H1 (cell line): ENCODE results near the gene ABCG1. TPM values are rescaled to one million over a fixed set of nuclear protein-coding genes. Genes with fewer than 3 reads are reported as not detected.

Experiments used
- CTCF ChIA-PET: fragments of 300-600 bp; sonication (Branson Sonifier 250); formaldehyde crosslinking; loops from one replicate; lab custom pipeline; 2021; ENCODE audit not compliant: partially characterized antibody; lab: Charles Lee
- POLR2A ChIA-PET: fragments of 300-600 bp; sonication (Branson Sonifier 250); formaldehyde crosslinking; loops from one replicate; lab custom pipeline; 2021; ENCODE audit warnings: inconsistent platforms; ENCODE audit not compliant: partially characterized antibody; lab: Charles Lee
- DNase-seq, 2 experiments: peaks; one replicate each; pipeline versions ENCODE4 v3.0.0 to v3.0.0-alpha.2; 2010 to 2022; ENCODE audit warnings: low spot score in 2 of 2, low read depth in 1 of 2, mixed read lengths in 1 of 2
- FAIRE-seq: peaks from 2 replicates; lab custom pipeline; 2011; peaks lifted over from hg19 to GRCh38; lab: Jason Lieb, UNC
- H2AFZ ChIP-seq: 2 replicates; pipeline ENCODE4 v1.8.1; 2012; ENCODE audit warnings: low read length, inconsistent platforms
- H2AK5ac ChIP-seq: 2 replicates; pipeline ENCODE4 v1.6.1; 2013; ENCODE audit warnings: low read depth, low read length
- H2BK120ac ChIP-seq: replicated peaks from 2 replicates; pipeline ENCODE3; 2013; ENCODE audit warnings: low read depth, low read length, inconsistent platforms
- H2BK12ac ChIP-seq: 2 replicates; pipeline ENCODE4 v1.6.1; 2013; ENCODE audit warnings: low read depth, low read length
- H2BK15ac ChIP-seq: 2 replicates; pipeline ENCODE4 v1.6.1; 2013; ENCODE audit warnings: low read length
- H2BK20ac ChIP-seq: 2 replicates; pipeline ENCODE4 v1.6.1; 2013; ENCODE audit warnings: low read length
- H2BK5ac ChIP-seq: 2 replicates; pipeline ENCODE4 v1.6.1; 2013; ENCODE audit warnings: low read depth, low read length
- H3K14ac ChIP-seq: 2 replicates; pipeline ENCODE4 v1.6.1; 2013; ENCODE audit warnings: inconsistent platforms; ENCODE audit not compliant: insufficient read length
- H3K18ac ChIP-seq: 2 replicates; pipeline ENCODE4 v1.6.1; 2013; ENCODE audit warnings: low read length; ENCODE audit errors: extremely low read depth
- H3K23ac ChIP-seq: 2 replicates; pipeline ENCODE4 v1.6.1; 2013; ENCODE audit warnings: inconsistent platforms; ENCODE audit not compliant: insufficient read length
- H3K23me2 ChIP-seq: 2 replicates; pipeline ENCODE4 v1.6.1; 2013; ENCODE audit warnings: low read depth, low read length
- H3K27ac ChIP-seq: 2 replicates; pipeline ENCODE4 v1.6.1; 2011; ENCODE audit warnings: low read depth, low read length, inconsistent platforms
- H3K27me3 ChIP-seq, 4 experiments: replicated peaks in 1 of 4; 1 replicate in 1 of 4; 2 replicates in 3 of 4; pipeline versions ENCODE4 v1.6.1 to v1.8.1; 2011 to 2013; ENCODE audit warnings: low read length in 3 of 4, mild to moderate bottlenecking in 3 of 4, inconsistent platforms in 2 of 4, mixed read lengths in 2 of 4, moderate library complexity in 1 of 4; ENCODE audit not compliant: control insufficient read depth in 3 of 4, insufficient read depth in 3 of 4; ENCODE audit errors: extremely low read depth in 1 of 4
- H3K36me3 ChIP-seq, 4 experiments: 2 replicates each; pipeline versions ENCODE4 v1.6.1 to v1.8.1; 2011 to 2013; ENCODE audit warnings: mild to moderate bottlenecking in 4 of 4, low read length in 3 of 4, moderate library complexity in 2 of 4, control low read depth in 1 of 4, inconsistent platforms in 1 of 4; ENCODE audit not compliant: insufficient read depth in 4 of 4, control insufficient read depth in 2 of 4
- H3K4ac ChIP-seq: replicated peaks from 2 replicates; pipeline ENCODE3; 2013; ENCODE audit warnings: low read length, low read depth, mixed read lengths, inconsistent platforms; ENCODE audit not compliant: insufficient read length
- H3K4me1 ChIP-seq, 4 experiments: replicated peaks in 1 of 4; 1 replicate in 1 of 4; 2 replicates in 3 of 4; pipeline versions ENCODE4 v1.6.1 to v1.8.1; 2011 to 2013; ENCODE audit warnings: low read length in 3 of 4, inconsistent platforms in 2 of 4, mixed read lengths in 1 of 4; ENCODE audit not compliant: insufficient read depth in 4 of 4, control insufficient read depth in 3 of 4
- H3K4me2 ChIP-seq, 2 experiments: 2 replicates each; pipeline versions ENCODE4 v1.6.1 to v1.8.1; 2011 to 2013; ENCODE audit warnings: low read depth in 2 of 2, low read length in 2 of 2, control low read depth in 1 of 2, inconsistent platforms in 1 of 2, mild to moderate bottlenecking in 1 of 2; ENCODE audit not compliant: insufficient read depth in 1 of 2
- H3K4me3 ChIP-seq, 4 experiments: fragments of 200-600, 300-600 bp in 1 of 4; sonication (generic), shearing (Covaris generic), sonication (Bioruptor Twin) in 1 of 4; 2 replicates each; pipeline versions ENCODE4 v1.5.1 to v1.8.1; 2011 to 2016; ENCODE audit warnings: low read length in 4 of 4, low read depth in 3 of 4, control low read depth in 2 of 4, inconsistent platforms in 2 of 4, mild to moderate bottlenecking in 2 of 4, mixed read lengths in 1 of 4, moderate library complexity in 1 of 4; ENCODE audit not compliant: insufficient read depth in 2 of 4; ENCODE audit errors: extremely low read depth in 1 of 4
- H3K56ac ChIP-seq: replicated peaks from 2 replicates; pipeline ENCODE3; 2013; ENCODE audit warnings: low read depth, mild to moderate bottlenecking, mixed read lengths, low read length, inconsistent platforms; ENCODE audit not compliant: insufficient read length
- H3K79me1 ChIP-seq: 2 replicates; pipeline ENCODE4 v1.6.1; 2013; ENCODE audit warnings: low read depth, low read length, control low read depth
- H3K79me2 ChIP-seq, 2 experiments: 2 replicates each; pipeline versions ENCODE4 v1.6.1 to v1.8.1; 2012 to 2013; ENCODE audit warnings: low read length in 2 of 2, mild to moderate bottlenecking in 2 of 2, inconsistent platforms in 1 of 2; ENCODE audit not compliant: insufficient read depth in 2 of 2, control insufficient read depth in 1 of 2
- H3K9ac ChIP-seq, 4 experiments: replicated peaks in 1 of 4; 1 replicate in 1 of 4; 2 replicates in 3 of 4; pipeline versions ENCODE4 v1.6.1 to v1.8.1; 2011 to 2013; ENCODE audit warnings: low read depth in 3 of 4, low read length in 3 of 4, control low read depth in 2 of 4, mild to moderate bottlenecking in 2 of 4, moderate library complexity in 2 of 4, inconsistent platforms in 1 of 4; ENCODE audit errors: extremely low read depth in 1 of 4
- H3K9me3 ChIP-seq, 2 experiments: 2 replicates each; pipeline versions ENCODE4 v1.6.1 to v1.8.1; 2012 to 2013; ENCODE audit warnings: mild to moderate bottlenecking in 2 of 2, moderate library complexity in 2 of 2, control low read depth in 1 of 2, inconsistent platforms in 1 of 2, low read depth in 1 of 2, low read length in 1 of 2, mixed read lengths in 1 of 2; ENCODE audit not compliant: insufficient read depth in 2 of 2
- H4K20me1 ChIP-seq, 2 experiments: replicated peaks in 1 of 2; 2 replicates each; pipeline versions ENCODE3 to v1.8.1; 2011 to 2013; ENCODE audit warnings: inconsistent platforms in 2 of 2, low read length in 2 of 2, mild to moderate bottlenecking in 1 of 2; ENCODE audit not compliant: insufficient read depth in 2 of 2, control insufficient read depth in 1 of 2
- H4K5ac ChIP-seq: 2 replicates; pipeline ENCODE4 v1.6.1; 2013; ENCODE audit warnings: low read length, low read depth, mixed read lengths, inconsistent platforms; ENCODE audit not compliant: insufficient read length
- H4K8ac ChIP-seq: 2 replicates; pipeline ENCODE4 v1.8.0; 2013; ENCODE audit warnings: mild to moderate bottlenecking, moderate library complexity, low read length, inconsistent platforms; ENCODE audit not compliant: insufficient read depth; ENCODE audit errors: extremely low read depth
- H4K91ac ChIP-seq: replicated peaks from 2 replicates; pipeline ENCODE3; 2013; ENCODE audit warnings: low read length, mixed read lengths, inconsistent platforms; ENCODE audit not compliant: insufficient read length
- CTCF ChIP-seq, 3 experiments: IDR thresholded peaks; 1 replicate in 2 of 3; 2 replicates in 1 of 3; pipeline versions ENCODE4 v1.5.1 to v1.6.1; 2011; ENCODE audit warnings: low read length in 3 of 3, mild to moderate bottlenecking in 3 of 3, inconsistent platforms in 2 of 3, low read depth in 1 of 3, moderate library complexity in 1 of 3; ENCODE audit not compliant: insufficient read depth in 1 of 3; ENCODE audit errors: control extremely low read depth in 1 of 3
- GABPA ChIP-seq: IDR thresholded peaks from 2 replicates; pipeline ENCODE4 v1.6.1; 2011; ENCODE audit warnings: mild to moderate bottlenecking, low read length, moderate library complexity, borderline replicate concordance; ENCODE audit not compliant: insufficient read depth
- NANOG ChIP-seq: IDR thresholded peaks from 2 replicates; pipeline ENCODE4 v1.6.1; 2011; ENCODE audit warnings: low read length, low read depth, mild to moderate bottlenecking, inconsistent platforms; ENCODE audit not compliant: insufficient read depth, poor library complexity, severe bottlenecking
- POLR2AphosphoS5 ChIP-seq: IDR thresholded peaks from 2 replicates; pipeline ENCODE4 v1.6.1; 2011; ENCODE audit warnings: low read depth, low read length
- RAD21 ChIP-seq, 2 experiments: IDR thresholded peaks in 1 of 2; conservative IDR thresholded peaks in 1 of 2; 2 replicates each; pipeline ENCODE4 v1.6.1; 2011; ENCODE audit warnings: low read depth in 2 of 2, low read length in 2 of 2, improper control_type of control experiment in 1 of 2, inconsistent platforms in 1 of 2, mild to moderate bottlenecking in 1 of 2, moderate library complexity in 1 of 2
- SAP30 ChIP-seq: fragments of 300-600 bp; sonication (generic); IDR thresholded peaks from 2 replicates; pipeline ENCODE4 v1.7.1; 2012; ENCODE audit warnings: low read length, moderate library complexity, mild to moderate bottlenecking, inconsistent platforms; ENCODE audit not compliant: insufficient read depth, insufficient replicate concordance
- SRF ChIP-seq: IDR thresholded peaks from 2 replicates; pipeline ENCODE4 v1.6.1; 2011; ENCODE audit warnings: mild to moderate bottlenecking, low read depth, low read length, moderate library complexity
- TEAD4 ChIP-seq: IDR thresholded peaks from 2 replicates; pipeline ENCODE4 v1.6.1; 2012; ENCODE audit warnings: low read depth, low read length, inconsistent platforms, mixed read lengths
- WGBS, 2 experiments: shearing (Covaris generic) in 1 of 2; methylation state at CpG; one replicate each; pipeline versions ENCODE4 v1.1.6 to v1.1.7; 2013 to 2015; ENCODE audit warnings: low lambda C conversion rate in 2 of 2, mixed read lengths in 2 of 2, inconsistent platforms in 1 of 2, low coverage in 1 of 2, missing lambda C conversion rate in 1 of 2; ENCODE audit not compliant: insufficient replicate concordance in 2 of 2, insufficient coverage in 1 of 2, insufficient read length in 1 of 2; ENCODE audit errors: extremely low coverage in 1 of 2, missing lambda C conversion rate in 1 of 2; 5-methylcytosine and 5-hydroxymethylcytosine counted together
- polyA plus RNA-seq, 7 experiments: library from polyadenylated mRNA; depleted of rRNA in 3 of 7; stranded (reverse) in 5 of 7; unstranded in 2 of 7; fragments of >200 nt in 5 of 7; fragments of 200-250 nt in 2 of 7; gene quantifications; 1 replicate in 5 of 7; 2 replicates in 1 of 7; 4 replicates in 1 of 7; pipeline versions ENCODE4 v1.2.1 to v1.2.3, GENCODE V29; 2011 to 2013; ENCODE audit warnings: missing spikeins in 2 of 7, mixed read lengths in 2 of 7
- total RNA-seq: library from RNA; stranded (reverse); fragmentation: NEBNext Ultra II Directional; extraction: Animal tissue kit (Norgen Biotek cat#: 25700); gene quantifications from 2 replicates; pipeline ENCODE4 v1.2.1, GENCODE V29; 2021

The ABCG1 gene
- total and polyA plus RNA-seq, 2 of the 8 experiments (the other 6 are each of a cell fraction or from before 2014, with no cell fraction given): 2.1 to 4.0 TPM

GRCh38 chr21:42258150-42258884 is 39.4 kb downstream of the ABCG1 start:
- H4K8ac ChIP-seq: no peak overlapping the region
- no peak overlapping the region for H2BK120ac ChIP-seq
- ChIA-PET POLR2A (interaction anchor here (2.9 kb wide), 1 partner anchor 24 kb away, joined by 6 read pairs; no protein-coding TSS in a partner anchor), CTCF (interaction anchor here (0.7 to 4.2 kb wide), 56 partner anchors 8 to 225 kb away, joined by 3 to 65 read pairs (median 5); partner anchors contain the start of genes ABCG1 and TFF1)
- no peaks in the 10 kb centered on the region for H3K79me2 ChIP-seq
- H3K36me3 ChIP-seq: no peaks in the 10 kb centered on the region
- H3K4me1 ChIP-seq: peaks cover 0 to 4% (median 3%) of the 10 kb centered on the region in 4 experiments; a peak in 2 of 7 replicates
- no peaks in the 10 kb centered on the region for H3K79me1 ChIP-seq
- no peak overlapping the region for H2AFZ ChIP-seq
- no peak overlapping the region for H4K5ac ChIP-seq
- H3K23me2 ChIP-seq: peaks cover 3% of the 10 kb centered on the region; the same call in 1 of the 2 replicates
- no peak overlapping the region for H3K27ac ChIP-seq
- DNase-seq (peak; percentile 49 to 92), FAIRE-seq (no peak)
- H3K23ac ChIP-seq: no peak overlapping the region
- 24% methylated on average over 4 of the region's 4 CpGs; no CpG with 5 or more reads in 1 of the 2 experiments for WGBS, 2 experiments
- no peak overlapping the region for H3K4ac ChIP-seq
- H3K4me3 ChIP-seq: no peak overlapping the region
- H3K9me3 ChIP-seq: no peaks in the 10 kb centered on the region
- H2BK20ac ChIP-seq: no peak overlapping the region
- H3K18ac ChIP-seq: no peak overlapping the region
- no peak overlapping the region for H4K91ac ChIP-seq
- no peak overlapping the region for H2AK5ac ChIP-seq
- no peak overlapping the region for H3K4me2 ChIP-seq
- peaks cover 0 to 5% of the 10 kb centered on the region in 2 experiments for H4K20me1 ChIP-seq
- H2BK5ac ChIP-seq: no peak overlapping the region
- no peak overlapping the region for H3K14ac ChIP-seq
- no peaks in the 10 kb centered on the region; a peak in 1 of 7 replicates for H3K27me3 ChIP-seq
- no peak overlapping the region for H3K56ac ChIP-seq
- H3K9ac ChIP-seq: no peak overlapping the region
- no peak overlapping the region for H2BK12ac ChIP-seq
- H2BK15ac ChIP-seq: no peak overlapping the region
- TF ChIP-seq GABPA (peak; percentile 65; the same call in 1 of the 2 replicates), POLR2AphosphoS5 (no peak), TEAD4 (no peak), CTCF (IDR thresholded peaks at IDR 0.05; ENCODE audit: control extremely low read depth in 1 of 3, insufficient read depth in 1 of 3, low read depth in 1 of 3, low read length in 3 of 3) (peak; percentile 88 to 97 (median 92)), SAP30 (no peak), RAD21 (IDR thresholded peaks at IDR 0.05 in 1 of 2, conservative IDR thresholded peaks at IDR 0.05 in 1 of 2; ENCODE audit: low read depth in 2 of 2, low read length in 2 of 2) (peak; percentile 66 to 83), NANOG (peak; percentile 16), SRF (peak; percentile 52; the same call in 1 of the 2 replicates)
